Measurements from ENCODE around the gene XPO6.

- TF ChIP-seq RAD21 (IDR thresholded peaks at IDR 0.05) (no peak), CTCF (IDR thresholded peaks at IDR 0.05; ENCODE audit: low read depth, low read length, missing input control) (no peak), REST (IDR thresholded peaks at IDR 0.05) (no peak), ZBTB33 (IDR thresholded peaks at IDR 0.05) (no peak)
Measured at GRCh38 chr16:28156056-28156680, 55.6 kb downstream of the XPO6 start.
